Measurements from ENCODE around the gene TMED6.
A peak's percentile ranks its signal among the peaks of the same experiment; 100 is the strongest.

Gene TMED6

DNA sequence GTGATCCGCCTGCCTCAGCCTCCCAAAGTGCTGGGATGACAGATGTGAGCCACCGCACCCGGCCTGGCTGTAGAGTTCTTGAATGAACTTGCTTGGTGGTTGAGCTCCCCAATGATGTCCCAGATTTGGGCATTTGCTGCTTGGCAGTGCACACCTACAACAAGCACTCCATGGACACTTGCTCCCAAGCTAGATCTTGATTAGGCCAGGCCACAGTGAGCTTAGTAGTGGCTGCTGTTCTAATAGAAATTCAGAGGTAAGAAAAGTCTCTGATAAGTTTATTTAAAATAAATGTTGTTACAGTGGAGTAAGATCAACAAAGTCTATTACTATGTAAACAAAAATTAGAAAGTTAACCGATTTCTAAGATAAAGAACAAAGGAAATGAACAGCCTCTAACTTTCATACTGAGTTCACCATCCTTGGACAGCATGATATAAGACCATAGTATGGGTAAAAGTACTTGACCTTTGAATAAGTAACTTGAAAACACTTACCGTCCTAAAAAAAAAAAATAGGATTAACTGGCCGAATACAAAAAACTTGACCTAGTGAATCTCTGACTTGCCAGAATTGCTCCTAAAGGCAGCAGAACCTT lies 951 bp downstream of the TMED6 start:
- no peak for DNase-seq

- DNase-seq, result no peak
These were observed 2.0 kb downstream of the TMED6 start for GRCh38 chr16:69349536-69349935.

DNA sequence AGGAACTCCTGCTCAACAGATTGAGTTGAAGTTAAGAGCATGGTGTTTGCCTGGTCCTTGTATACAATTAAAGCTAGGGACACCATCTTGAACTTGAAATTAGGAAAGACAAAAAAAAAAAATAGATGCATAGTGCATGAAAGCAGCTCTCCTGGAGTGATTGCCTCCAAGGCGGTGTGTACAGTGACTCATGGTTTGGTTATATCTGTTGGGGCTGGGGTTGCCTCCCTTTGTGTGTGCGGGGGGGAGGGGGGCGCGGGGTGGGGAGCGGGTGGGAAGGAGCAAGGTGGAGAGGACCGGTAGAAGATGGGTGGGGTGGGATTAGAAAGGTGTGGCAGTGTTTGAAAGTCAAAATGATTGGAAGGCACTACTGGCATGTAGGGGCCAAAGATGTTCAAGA lies 3.4 kb downstream of the TMED6 start:
- DNase-seq, result no peak

DNA sequence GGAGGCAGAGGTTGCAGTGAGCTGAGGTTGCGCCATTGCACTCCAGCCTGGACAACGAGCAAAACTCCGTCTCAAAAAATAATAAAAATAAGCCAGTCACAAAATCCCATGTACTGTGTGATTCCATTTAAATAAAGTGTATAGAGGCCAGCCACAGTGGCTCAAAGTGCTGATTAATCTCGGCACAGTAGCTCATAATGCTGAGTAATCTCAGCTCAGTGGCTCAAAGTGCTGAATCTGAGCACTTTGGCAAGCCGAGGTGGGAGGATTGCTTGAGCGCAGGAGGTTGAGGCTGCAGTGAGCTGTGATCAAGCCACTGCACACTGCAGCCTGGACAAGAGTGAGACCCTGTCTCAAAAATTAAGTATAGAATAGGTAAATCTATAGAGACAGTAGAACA lies 4.9 kb downstream of the TMED6 start:
- DNase-seq, result no peak

GRCh38 chr16:69345923-69346322 lies 5.7 kb downstream of the TMED6 start:
- no peak for DNase-seq

GRCh38 chr16:69344171-69344570 lies 7.4 kb downstream of the TMED6 start:
- no peak for DNase-seq

- DNase-seq, result no peak
These were observed 11.4 kb downstream of the TMED6 start for GRCh38 chr16:69340095-69340644.

DNA sequence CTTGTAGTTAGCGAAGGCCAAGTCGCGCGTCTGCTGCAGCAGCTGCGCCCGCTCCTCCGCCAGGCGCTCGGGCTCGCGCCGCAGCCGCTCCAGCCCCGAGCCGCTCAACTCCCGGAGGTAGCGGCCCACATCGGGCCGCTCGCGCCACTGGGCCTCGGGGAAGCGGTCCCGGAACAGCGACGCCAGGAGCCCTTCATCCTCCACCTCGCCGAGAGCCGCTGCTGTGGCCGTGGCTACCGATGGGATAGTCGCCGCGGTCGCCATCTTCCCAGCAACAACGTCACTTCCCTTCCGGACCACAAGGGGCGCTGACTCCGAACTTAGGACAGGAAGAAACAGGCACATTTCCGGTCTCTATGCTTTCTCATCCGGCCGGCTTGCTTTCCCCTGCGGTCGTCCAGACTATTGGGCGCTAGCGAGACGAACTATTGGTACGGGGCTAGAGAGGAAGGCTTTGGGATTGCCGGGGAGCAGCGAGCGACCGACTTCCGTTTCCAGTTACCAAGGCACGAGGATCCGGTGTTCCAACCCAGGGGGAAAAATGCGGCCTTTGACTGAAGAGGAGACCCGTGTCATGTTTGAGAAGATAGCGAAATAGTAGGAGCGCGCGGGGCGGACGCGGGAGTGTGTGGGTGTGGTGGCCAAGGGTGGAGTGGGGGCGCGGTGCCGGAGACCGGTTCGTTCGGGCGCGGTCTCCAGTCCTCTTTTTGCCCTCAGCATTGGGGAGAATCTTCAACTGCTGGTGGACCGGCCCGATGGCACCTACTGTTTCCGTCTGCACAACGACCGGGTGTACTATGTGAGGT lies 12.1 kb downstream of the TMED6 start, which contains the start of the genes COG8 and NIP7:
COG8 (minus strand) TSS at position 276 of the 806 bp plus-strand sequence; CDS start at position 264, 12 bp downstream.
NIP7 (plus strand) TSS at position 484 of the 806 bp plus-strand sequence; CDS start at position 542, 58 bp downstream.
- peak; percentile 94 for DNase-seq

GRCh38 chr16:69338557-69339288 lies 12.9 kb downstream of the TMED6 start:
- DNase-seq, result no peak

- no peak for DNase-seq
These were observed 16.9 kb downstream of the TMED6 start for GRCh38 chr16:69334696-69335095.

GRCh38 chr16:69330286-69331109 lies 21.1 kb downstream of the TMED6 start, which contains the start of gene PDF:
PDF (minus strand) TSS chr16:69330588; CDS start chr16:69330570, 18 bp downstream.
- peak; percentile 87 for DNase-seq

DNA sequence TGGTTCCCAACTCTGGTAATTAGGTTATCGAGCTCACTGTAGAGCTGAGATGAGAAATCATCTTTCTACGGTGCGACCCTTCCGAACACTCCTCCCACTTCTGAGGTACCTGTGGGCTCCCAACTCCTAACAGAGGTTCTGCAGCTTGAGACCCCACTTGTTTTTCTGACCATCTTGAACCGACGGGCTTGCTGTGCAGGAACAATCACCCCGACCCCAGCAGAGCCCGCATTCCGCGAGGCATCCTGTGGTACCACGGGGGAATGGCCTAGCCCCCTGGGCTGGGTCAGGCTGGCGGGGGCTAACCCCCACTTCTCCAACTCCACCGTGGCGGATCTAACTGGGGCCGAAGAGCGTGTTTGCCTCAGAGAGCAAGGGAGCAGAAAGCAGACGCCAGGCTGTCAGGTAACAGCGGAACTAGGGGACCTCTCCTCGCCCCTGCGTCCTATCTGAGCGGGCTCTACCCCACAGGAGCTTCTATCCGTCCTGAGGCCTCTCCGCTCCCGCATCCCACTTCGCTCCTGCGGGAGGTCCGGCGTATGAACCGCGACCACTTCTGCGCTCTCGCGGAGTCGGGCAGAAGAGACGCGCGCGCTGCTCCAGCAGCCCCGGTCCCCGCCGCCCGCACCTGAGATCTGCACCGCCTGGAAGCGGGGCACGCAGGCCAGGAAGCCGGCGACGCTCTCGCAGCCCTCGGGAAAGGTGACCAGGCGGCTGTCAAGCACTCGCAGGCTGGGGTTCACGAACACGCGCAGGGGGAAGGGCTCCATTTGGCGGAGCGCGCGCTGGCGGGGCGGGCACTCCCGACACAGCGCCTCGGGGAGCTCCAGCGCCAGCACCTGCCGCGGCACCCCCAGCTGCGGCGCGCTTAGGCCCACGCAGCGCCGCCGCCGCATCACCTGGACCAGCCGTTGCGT lies 22.0 kb downstream of the TMED6 start:
- no peak for DNase-seq

DNA sequence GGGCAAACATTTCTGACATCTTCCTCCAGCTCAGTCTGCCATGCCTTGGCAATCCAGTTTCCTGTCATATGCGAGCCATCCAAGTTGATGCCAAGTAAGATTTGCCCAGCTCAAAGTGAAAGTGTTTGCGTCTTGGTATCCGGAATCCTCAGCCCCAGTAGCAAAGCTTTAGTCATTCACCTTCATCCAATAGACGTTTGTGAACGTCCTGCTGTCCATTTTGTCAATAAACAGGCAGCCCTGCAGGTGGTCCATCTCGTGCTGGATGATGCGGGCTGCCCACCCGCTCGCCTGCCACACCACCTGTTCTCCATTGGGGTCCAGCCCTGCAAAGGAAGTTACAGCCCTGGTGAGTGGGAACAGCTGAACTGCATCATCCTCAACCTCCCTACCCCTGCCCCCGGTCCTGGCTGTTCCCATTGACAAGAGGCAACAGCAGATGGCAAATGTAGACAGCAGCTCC lies 22.7 kb downstream of the TMED6 start:
- no peak for DNase-seq

- DNase-seq, result no peak
These were observed 23.8 kb downstream of the TMED6 start for GRCh38 chr16:69327585-69328310.

DNA sequence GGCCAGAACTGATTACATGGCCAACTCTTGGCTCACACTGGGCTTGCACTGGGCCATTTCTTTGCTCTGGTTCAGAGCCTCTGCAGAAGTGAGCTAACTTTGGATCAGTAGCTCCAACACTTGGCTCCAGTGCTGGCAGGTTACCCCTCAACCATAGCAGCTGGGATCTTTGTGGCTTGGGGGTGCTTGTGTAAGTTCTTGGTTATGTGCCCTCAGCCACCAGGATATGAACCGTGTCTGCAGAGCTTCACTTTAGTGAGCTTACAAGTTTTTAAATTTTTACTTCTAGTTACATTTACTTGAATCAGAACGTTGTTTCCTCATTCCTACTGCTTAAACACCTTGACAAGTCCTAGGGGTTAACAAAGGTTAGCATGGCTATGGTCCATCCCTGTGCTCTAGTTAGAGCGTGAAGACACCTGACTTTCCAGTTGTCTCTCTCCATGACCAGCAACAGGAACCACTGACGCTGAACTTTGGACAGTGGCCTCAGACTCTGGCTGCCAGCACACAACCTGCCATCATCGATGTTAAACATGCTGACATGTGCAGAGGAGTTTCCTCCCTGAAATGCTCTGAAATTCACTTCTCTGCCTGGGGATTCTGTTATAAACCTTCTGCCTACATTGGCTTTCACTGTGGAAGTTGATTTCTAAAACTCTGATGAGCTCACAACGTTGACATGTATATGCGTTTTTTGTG lies 25.3 kb downstream of the TMED6 start:
- no peak for DNase-seq

GRCh38 chr16:69325784-69326171 lies 25.8 kb downstream of the TMED6 start:
- no peak for DNase-seq

DNA sequence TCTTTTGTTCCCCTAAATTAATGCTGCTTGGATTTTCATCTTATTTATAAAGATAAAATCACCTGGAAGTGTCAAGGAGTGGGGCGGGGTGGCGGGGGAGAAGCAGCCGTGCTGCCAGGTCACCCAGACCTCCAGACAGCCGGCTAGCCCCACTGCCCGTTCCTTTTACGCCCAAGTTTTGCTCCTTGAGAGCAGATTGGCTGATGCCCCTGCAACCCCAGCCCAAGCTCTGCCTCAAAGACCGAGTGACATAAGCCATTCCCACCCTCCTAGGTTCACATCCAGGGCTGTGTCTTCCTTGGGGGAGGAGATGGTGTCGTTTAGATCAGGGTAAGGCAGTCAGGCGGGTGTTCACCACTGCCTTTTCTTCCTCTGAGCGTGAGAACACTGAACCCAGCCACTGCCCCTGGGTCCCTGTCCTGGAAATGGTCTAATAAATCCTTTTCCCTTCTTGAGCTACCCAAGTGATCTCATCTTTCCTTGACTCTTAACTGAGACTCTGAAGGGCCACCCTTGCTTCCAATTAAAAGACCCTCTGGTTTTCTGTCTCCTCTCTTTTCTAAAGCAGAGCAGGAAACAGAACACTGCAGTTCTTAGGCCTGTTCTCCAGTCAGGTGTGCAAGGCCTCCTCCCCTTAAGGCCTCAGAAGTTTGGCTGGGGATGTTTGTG lies 26.9 kb downstream of the TMED6 start:
- DNase-seq, result no peak

DNA sequence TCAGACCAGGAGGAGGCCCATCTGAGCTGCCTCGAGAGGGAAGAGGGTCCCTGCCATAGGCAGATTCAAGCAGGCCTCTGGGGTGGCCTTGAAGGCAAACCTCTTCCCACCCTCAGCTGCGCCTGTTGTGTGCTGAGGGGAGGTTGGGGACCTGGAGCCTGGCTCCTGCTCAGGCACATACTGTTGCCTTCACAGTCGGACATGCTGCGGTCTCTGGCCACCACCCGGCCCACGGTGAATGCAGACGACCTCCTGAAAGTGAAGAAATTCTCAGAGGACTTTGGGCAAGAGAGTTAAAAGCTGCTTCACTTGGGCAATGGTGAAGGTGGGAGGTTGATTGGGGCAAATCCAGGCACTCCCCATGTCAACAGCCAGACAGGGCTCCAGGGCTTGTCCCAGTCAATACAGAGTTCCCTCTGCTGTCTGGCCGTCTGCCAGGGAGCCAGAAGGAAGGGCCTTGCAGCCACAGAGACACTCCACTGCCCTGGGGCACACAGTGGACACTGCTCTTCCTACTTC lies 27.5 kb downstream of the TMED6 start:
- no peak for DNase-seq

GRCh38 chr16:69323415-69323814 lies 28.2 kb downstream of the TMED6 start:
- DNase-seq, result no peak
